22Rv1 (cell line): ENCODE data around the gene TFRC.

ENCODE experiments used
- ZFX ChIP-seq: fragments of 450-650 bp; IDR thresholded peaks from 2 replicates; pipeline ENCODE4 v1.6.1; 2017; ENCODE audit warnings: antibody characterized with exemption, borderline replicate concordance
- TF ChIP-seq, protein P1 (sequence below): fragments of 450-650 bp; IDR thresholded peaks from 2 replicates; pipeline ENCODE4 v1.5.1; 2017; ENCODE audit warnings: mild to moderate bottlenecking

DNA sequence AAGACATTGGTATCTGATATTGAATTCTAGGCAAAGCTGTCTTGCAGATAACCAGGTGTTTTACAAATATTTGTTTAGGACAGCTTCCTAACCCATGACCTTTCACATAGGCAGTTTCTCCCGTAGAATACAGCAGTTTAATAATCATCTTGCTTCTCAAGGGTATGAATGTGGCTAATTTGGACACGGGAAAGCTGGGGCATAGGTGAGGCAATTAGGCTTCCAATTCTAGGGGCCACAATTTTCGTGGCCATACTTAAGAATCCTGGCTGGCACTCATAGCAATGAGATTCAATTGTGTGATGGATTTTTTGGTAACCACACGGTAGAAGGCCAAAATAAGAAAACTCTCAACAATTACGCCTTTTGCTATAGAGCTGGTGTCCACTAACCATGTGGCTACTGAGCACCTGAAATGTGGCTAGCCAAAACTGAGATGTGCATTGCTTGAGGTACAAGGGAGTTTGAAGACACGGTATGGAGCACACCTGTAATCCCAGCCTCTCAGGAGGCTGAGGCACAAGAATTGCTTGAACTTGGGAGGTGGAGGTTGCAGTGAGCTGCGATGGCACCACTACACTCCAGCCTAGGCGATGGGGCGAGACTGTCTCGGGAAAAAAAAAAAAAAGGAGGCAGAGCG is 34.4 kb downstream of the TFRC start:
- TF ChIP-seq, protein P1, sequence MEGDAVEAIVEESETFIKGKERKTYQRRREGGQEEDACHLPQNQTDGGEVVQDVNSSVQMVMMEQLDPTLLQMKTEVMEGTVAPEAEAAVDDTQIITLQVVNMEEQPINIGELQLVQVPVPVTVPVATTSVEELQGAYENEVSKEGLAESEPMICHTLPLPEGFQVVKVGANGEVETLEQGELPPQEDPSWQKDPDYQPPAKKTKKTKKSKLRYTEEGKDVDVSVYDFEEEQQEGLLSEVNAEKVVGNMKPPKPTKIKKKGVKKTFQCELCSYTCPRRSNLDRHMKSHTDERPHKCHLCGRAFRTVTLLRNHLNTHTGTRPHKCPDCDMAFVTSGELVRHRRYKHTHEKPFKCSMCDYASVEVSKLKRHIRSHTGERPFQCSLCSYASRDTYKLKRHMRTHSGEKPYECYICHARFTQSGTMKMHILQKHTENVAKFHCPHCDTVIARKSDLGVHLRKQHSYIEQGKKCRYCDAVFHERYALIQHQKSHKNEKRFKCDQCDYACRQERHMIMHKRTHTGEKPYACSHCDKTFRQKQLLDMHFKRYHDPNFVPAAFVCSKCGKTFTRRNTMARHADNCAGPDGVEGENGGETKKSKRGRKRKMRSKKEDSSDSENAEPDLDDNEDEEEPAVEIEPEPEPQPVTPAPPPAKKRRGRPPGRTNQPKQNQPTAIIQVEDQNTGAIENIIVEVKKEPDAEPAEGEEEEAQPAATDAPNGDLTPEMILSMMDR, result no peak
- TF ChIP-seq ZFX, result no peak
